Right ventricle myocardium superior (tissue), 1 donor: ENCODE measurements around the gene HTR3E. TPM values are rescaled to one million over a fixed set of nuclear protein-coding genes. Genes with fewer than 3 reads are reported as not detected.
"Not testable (repeated sequence)": the region's sequence is repeated elsewhere in the genome, so short reads cannot be mapped to it uniquely, and the experiment has no call there.

ENCODE experiments used
- ATAC-seq: fragments of 200-7000 bp; cut with Tn5 transposase; one replicate; pipeline ENCODE4 v1.9.1; 2020; ENCODE audit warnings: mild to moderate bottlenecking; ENCODE audit not compliant: poor library complexity
- DNase-seq: peaks from one replicate; pipeline ENCODE4 v3.0.0-alpha.2; 2020
- intact Hi-C: fragments of 100-400 bp; cut with DNase I; formaldehyde crosslinking; loops from one replicate; pipeline ENCODE4 v1.11.2; 2022
- total RNA-seq: library from RNA; stranded (reverse); fragmentation: NEBNext Ultra II Directional; extraction: Animal tissue kit (Norgen Biotek cat#: 25700); gene quantifications from one replicate; pipeline ENCODE4 v1.2.1, GENCODE V29; 2021
- donor health status: DM: no; HTN: yes; CAD: no; lungs with severe emphysema.

The HTR3E gene
- total RNA-seq, 1 donor from 2014 or later = not detected

DNA sequence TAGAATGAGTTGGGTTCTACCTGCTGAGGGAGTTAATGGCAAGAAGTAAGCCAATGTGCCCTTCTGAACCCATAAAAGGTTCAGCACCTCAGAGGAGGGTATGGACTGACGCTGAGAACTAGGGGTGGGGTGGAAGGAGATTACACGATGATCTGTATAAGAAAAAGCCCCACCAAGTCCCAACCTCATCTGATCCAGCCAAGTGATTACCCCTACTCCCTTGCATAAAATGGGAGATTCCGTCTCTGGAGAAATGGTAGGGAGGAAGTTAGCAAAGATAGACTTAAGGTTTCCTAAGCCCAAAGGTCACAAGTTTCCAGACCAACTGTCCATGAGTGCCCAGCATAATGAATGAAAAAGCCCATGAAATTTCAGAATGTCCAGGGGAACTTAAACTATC lies 51.2 kb downstream of the HTR3E start:
- intact Hi-C loops = no loop called here
- DNase-seq = no peak
- no peak for ATAC-seq

DNA sequence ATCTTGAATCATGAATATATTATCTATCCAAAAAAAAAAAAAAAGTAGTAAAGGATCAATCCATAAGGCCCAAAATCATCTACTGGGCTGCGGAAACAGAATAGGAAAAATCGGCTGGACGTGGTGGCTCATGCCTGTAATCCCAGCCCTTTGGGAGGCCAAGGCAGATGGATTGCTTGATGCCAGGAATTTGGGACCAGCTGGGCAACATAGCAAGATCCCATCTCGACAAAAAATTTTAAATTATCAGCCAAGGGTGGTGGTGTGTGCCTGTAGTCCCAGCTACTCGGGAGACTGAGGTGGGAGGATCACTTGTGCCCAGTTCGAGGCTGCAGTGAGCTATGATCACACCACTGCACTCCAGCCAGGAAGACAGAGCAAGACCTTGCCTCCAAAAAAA lies 52.3 kb downstream of the HTR3E start:
- DNase-seq (no peak), ATAC-seq (no peak)
- intact Hi-C loops = no loop called here

DNA sequence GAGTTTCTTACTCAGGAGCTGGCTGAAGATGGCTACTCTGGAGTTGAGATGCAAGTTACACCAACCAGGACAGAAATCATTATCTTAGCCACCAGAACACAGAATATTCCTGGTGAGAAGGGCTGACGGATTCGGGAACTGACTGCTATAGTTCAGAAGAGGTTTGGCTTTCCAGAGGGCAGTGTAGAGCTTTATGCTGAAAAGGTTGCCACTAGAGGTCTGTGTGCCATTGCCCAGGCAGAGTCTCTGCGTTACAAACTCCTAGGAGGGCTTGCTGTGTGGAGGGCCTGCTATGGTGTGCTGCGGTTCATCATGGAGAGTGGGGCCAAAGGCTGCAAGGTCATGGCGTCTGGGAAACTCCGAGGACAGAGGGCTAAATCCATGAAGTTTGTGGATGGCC lies 52.9 kb downstream of the HTR3E start:
- ATAC-seq = peak; percentile 34

DNA sequence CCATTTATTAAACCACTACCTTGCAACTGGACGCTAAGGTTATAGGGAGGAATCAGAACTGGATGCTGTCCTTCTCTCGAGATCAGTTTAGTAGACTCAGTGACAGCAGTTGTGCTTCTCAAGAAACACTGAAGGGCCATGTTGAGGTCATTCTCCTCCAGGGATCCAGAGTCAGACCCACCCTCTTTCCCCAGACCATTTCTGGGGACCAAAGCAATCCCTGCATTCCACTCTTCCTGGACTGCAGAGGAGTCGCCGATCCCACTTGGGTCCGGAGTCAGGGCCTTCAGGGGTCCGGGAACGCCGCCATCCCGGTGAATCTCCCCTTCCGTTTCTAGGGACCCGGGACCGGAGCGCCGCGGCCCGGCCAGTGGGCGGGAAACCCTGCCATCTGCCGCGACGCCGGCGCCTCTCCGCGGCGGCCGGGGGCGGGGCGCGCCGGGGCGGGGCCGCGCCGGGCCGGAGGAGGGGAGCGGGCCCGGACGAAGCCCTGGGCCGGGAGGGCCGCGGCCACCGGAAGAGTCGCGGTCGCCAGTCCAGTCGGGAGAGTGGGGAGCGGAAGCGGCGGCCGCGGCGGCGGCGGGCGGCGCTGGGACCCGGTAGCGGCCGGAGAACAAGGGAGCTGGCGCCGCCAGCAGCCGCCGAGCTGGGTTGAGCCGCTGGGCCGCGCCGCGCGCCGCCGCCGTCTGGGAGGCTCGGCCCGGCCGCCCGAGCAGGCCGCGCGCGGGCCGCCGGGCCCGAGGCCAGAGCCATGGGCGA lies 58.2 kb downstream of the HTR3E start, which contains the start of gene DVL3:
Gene DVL3 (plus strand): TSS at position 493 of the 759 bp plus-strand sequence. CDS start 259 bp downstream, at position 752.
- intact Hi-C loops = no loop called here
- ATAC-seq = peak; percentile 85
- DNase-seq = peak; percentile 88

More for the DNA sequence above, 52.9 kb downstream of the HTR3E start:
- intact Hi-C loops, DNase-seq: not testable (repeated sequence)

DNA sequence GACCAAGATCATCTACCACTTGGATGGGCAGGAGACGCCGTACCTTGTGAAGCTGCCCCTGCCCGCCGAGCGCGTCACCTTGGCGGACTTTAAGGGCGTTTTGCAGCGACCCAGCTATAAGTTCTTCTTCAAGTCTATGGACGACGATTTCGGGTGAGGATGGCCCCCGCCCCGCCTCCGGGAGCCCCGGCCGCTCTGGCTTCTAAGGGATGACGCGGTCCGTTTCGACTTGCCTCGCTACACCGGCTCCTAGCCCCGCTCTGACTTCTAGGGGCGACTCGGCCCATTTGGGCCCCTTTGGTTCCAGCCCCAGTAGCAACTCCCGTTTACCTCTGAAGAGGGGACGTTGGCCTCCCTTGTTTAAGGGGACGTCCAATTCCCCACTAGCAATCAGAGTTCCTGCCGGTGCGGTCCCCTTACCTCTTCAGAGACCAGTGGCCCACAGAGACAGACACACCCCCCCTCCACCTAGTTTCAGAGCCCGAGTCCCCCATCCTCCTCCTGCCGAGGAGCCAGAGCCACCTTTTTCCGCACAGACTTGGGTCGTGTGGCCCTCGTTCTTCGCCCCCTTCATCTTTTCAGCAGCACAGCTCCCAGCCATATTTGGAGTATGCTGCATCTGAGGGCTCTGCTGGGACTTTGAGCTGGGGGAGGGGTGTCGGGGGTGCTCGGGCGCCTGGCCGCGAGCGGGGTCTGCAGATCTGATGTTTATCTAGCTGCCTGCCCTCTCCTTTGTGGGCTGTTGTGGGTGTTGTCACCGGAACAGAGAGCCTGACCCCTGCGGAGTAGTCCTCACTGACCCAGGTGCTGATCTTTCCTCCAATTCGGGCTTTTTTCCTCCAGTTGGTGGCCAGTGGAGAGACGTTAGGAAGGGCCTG lies 59.0 kb downstream of the HTR3E start:
- ATAC-seq = peak; percentile 9
- DNase-seq = no peak
- intact Hi-C loops = no loop called here

DNA sequence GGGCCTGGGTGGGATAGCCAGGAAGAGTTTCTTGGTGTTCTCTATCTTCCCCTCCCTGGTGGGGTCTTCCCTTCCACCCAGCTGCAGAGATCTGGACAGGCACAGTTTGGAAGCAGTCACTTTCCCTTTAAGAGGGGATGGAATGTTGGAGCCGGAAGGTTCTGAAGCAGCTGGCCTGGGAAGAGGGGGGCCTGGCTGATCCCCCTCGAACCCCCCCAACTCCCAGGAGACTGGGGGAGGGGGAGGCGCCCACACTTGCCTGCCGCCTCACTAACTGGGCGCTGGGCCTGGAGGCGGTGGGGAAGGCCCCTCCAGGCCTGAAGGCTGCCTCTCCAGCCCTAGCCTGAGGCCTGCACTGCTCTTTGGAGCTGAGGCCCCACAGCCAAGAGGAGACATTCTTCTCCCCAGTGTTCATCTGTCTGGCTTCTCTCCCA lies 59.7 kb downstream of the HTR3E start:
- DNase-seq = peak; percentile 75
- intact Hi-C loops = no loop called here

More for the DNA sequence above, 59.7 kb downstream of the HTR3E start:
- ATAC-seq = peak; percentile 61

Other genes starting within 250 kb of the HTR3E start
- gene PARL, start 212.2 kb upstream of the HTR3E start, total RNA-seq = 57.2 TPM
- gene ABCC5, start 79.2 kb upstream of the HTR3E start, total RNA-seq = 44.5 TPM
- not detected for gene HTR3D, start 65.3 kb upstream of the HTR3E start, total RNA-seq
- gene HTR3C, start 44.0 kb upstream of the HTR3E start, total RNA-seq = not detected
- gene EIF2B5, start 38.3 kb downstream of the HTR3E start, total RNA-seq = 31.4 TPM
- 60.6 TPM for gene DVL3, start 58.3 kb downstream of the HTR3E start, total RNA-seq
- 253 TPM for gene AP2M1, start 77.8 kb downstream of the HTR3E start, total RNA-seq
- gene ABCF3, start 89.1 kb downstream of the HTR3E start, total RNA-seq = 69.3 TPM
- gene VWA5B2, start 132.5 kb downstream of the HTR3E start, total RNA-seq = not detected
- gene ALG3, start 151.9 kb downstream of the HTR3E start, total RNA-seq = 14.9 TPM
- 1.6 TPM for gene EEF1AKMT4, start 152.6 kb downstream of the HTR3E start, total RNA-seq
- not detected for gene CAMK2N2, start 164.5 kb downstream of the HTR3E start, total RNA-seq
- gene ECE2, start 179.0 kb downstream of the HTR3E start, total RNA-seq = not detected
- gene PSMD2, start 202.2 kb downstream of the HTR3E start, total RNA-seq = 237 TPM
- 254 TPM for gene EIF4G1, start 217.5 kb downstream of the HTR3E start, total RNA-seq
- 36.3 TPM for gene FAM131A, start 240.5 kb downstream of the HTR3E start, total RNA-seq